PC-9 (cell line): ENCODE data around the gene GSTA1. TPM values are rescaled to one million over a fixed set of nuclear protein-coding genes. Genes with fewer than 3 reads are reported as not detected.
"Not testable (repeated sequence)": the region's sequence is repeated elsewhere in the genome, so short reads cannot be mapped to it uniquely, and the experiment has no call there.

Source experiments
- BruUV-seq: library from RNA; stranded (reverse); fragments of 400-500 nt; replicated peaks from 2 replicates; lab custom pipeline; 2021; lab: Mats Ljungman, UMichigan
- CTCF ChIA-PET: fragments of 300-600 bp; sonication (Branson Sonifier 250); formaldehyde crosslinking; loops from one replicate; lab custom pipeline; 2022; ENCODE audit warnings: antibody characterized with exemption; lab: Charles Lee
- POLR2A ChIA-PET: fragments of 300-600 bp; sonication (Branson Sonifier 250); formaldehyde crosslinking; loops from one replicate; lab custom pipeline; 2022; ENCODE audit warnings: antibody characterized with exemption; ENCODE audit not compliant: unreplicated experiment; lab: Charles Lee
- DNase-seq, 2 experiments: peaks; one replicate each; pipeline versions ENCODE4 v3.0.0 to v3.0.0-alpha.2; 2015 to 2022; ENCODE audit warnings: mixed read lengths in 1 of 2
- H2AFZ ChIP-seq: fragments of 200-600 bp; sonication (generic); 2 replicates; pipeline ENCODE4 v1.8.1; 2017; ENCODE audit warnings: antibody characterized with exemption
- H3F3A ChIP-seq: fragments of 200-600 bp; sonication (generic); 2 replicates; pipeline ENCODE4 v1.8.1; 2017; ENCODE audit warnings: antibody characterized with exemption, mild to moderate bottlenecking, low read depth; ENCODE audit not compliant: insufficient read depth
- H3K27ac ChIP-seq: fragments of 200-600 bp; sonication (generic); 2 replicates; pipeline ENCODE4 v1.6.1; 2016; ENCODE audit warnings: mixed run types
- H3K27me3 ChIP-seq: fragments of 200-600 bp; sonication (generic); 2 replicates; pipeline ENCODE4 v1.6.1; 2016; ENCODE audit warnings: low read depth, mixed run types; ENCODE audit not compliant: insufficient read depth
- H3K36me3 ChIP-seq: fragments of 200-600 bp; sonication (generic); 2 replicates; pipeline ENCODE4 v1.6.1; 2016; ENCODE audit warnings: low read depth, mixed run types
- H3K4me1 ChIP-seq: fragments of 200-600 bp; sonication (generic); replicated peaks from 2 replicates; pipeline ENCODE4 v1.6.1; 2016; ENCODE audit warnings: mixed run types; ENCODE audit not compliant: insufficient read depth
- H3K4me2 ChIP-seq: fragments of 200-600 bp; sonication (generic); 2 replicates; pipeline ENCODE4 v1.6.1; 2017; ENCODE audit warnings: mixed run types
- H3K4me3 ChIP-seq: fragments of 200-600 bp; sonication (generic); 2 replicates; pipeline ENCODE4 v1.6.1; 2016; ENCODE audit warnings: mixed run types
- H3K79me2 ChIP-seq: fragments of 200-600 bp; sonication (generic); 2 replicates; pipeline ENCODE4 v1.6.1; 2017; ENCODE audit warnings: low read depth, mixed run types
- H3K9me2 ChIP-seq: fragments of 200-600 bp; sonication (generic); 2 replicates; pipeline ENCODE4 v1.8.1; 2017; ENCODE audit warnings: mild to moderate bottlenecking; ENCODE audit not compliant: insufficient read depth
- H3K9me3 ChIP-seq: fragments of 200-600 bp; sonication (generic); 2 replicates; pipeline ENCODE4 v1.8.1; 2016; ENCODE audit warnings: low read depth; ENCODE audit not compliant: insufficient read depth
- H4K20me1 ChIP-seq: fragments of 200-600 bp; sonication (generic); 2 replicates; pipeline ENCODE4 v1.8.1; 2017; ENCODE audit not compliant: insufficient read depth
- CTCF ChIP-seq: fragments of 200-600 bp; sonication (generic); conservative IDR thresholded peaks from 2 replicates; pipeline ENCODE4 v1.6.1; 2017; ENCODE audit warnings: mixed run types, antibody characterized with exemption, mild to moderate bottlenecking, moderate library complexity
- EZH2 ChIP-seq: fragments of 200-600 bp; sonication (generic); IDR thresholded peaks from 2 replicates; pipeline ENCODE4 v1.8.0; 2017; ENCODE audit warnings: antibody characterized with exemption, low read depth
- intact Hi-C: fragments of 100-400 bp; cut with micrococcal nuclease; formaldehyde crosslinking; loops from one replicate; pipeline ENCODE4 v1.10.0; 2022; ENCODE audit not compliant: unreplicated experiment
- total RNA-seq: library from RNA; stranded (reverse); gene quantifications from 2 replicates; pipeline ENCODE4 v1.2.3, GENCODE V29; 2021

Gene GSTA1
- total RNA-seq, 1 experiment from 2014 or later: not detected

DNA sequence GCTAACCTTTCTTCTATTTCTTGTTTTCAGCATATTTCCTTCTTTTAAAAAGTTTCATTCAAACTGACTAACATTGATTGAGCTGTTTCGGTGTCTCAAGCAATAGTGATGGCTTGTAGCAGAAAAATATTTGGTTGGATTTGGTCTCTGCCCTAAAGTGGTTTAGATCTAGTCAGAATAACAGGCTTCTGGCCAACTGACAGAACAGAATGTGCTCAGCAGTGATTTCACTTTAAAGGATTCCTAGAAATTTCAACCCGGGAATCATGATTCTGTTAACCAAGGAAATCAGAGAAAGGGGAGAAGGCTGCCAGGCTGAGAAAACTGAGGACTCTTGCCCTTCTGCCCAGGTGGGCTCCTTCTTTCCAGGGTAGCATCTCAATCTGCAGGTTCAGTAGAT is 16.6 kb upstream of the GSTA1 start:
- no peak overlapping the region for H3K4me2 ChIP-seq
- no peaks in the 10 kb centered on the region for H3K27me3 ChIP-seq
- H3K4me1 ChIP-seq: no peaks in the 10 kb centered on the region
- H3K36me3 ChIP-seq: no peaks in the 10 kb centered on the region
- BruUV-seq: no TSS peak
- H3K9me2 ChIP-seq: no peaks in the 10 kb centered on the region
- DNase-seq: no peak
- H3K27ac ChIP-seq: no peak overlapping the region
- ChIA-PET CTCF (no interaction called here), POLR2A (no interaction called here)
- no peaks in the 10 kb centered on the region for H3F3A ChIP-seq
- no peaks in the 10 kb centered on the region; the same call in 1 of the 2 replicates for H3K9me3 ChIP-seq
- TF ChIP-seq CTCF (no peak), EZH2 (no peak)
- H2AFZ ChIP-seq: no peak overlapping the region
- H3K79me2 ChIP-seq: no peaks in the 10 kb centered on the region
- H4K20me1 ChIP-seq: no peaks in the 10 kb centered on the region
- no peak overlapping the region for H3K4me3 ChIP-seq
- intact Hi-C loops: no loop called here

DNA sequence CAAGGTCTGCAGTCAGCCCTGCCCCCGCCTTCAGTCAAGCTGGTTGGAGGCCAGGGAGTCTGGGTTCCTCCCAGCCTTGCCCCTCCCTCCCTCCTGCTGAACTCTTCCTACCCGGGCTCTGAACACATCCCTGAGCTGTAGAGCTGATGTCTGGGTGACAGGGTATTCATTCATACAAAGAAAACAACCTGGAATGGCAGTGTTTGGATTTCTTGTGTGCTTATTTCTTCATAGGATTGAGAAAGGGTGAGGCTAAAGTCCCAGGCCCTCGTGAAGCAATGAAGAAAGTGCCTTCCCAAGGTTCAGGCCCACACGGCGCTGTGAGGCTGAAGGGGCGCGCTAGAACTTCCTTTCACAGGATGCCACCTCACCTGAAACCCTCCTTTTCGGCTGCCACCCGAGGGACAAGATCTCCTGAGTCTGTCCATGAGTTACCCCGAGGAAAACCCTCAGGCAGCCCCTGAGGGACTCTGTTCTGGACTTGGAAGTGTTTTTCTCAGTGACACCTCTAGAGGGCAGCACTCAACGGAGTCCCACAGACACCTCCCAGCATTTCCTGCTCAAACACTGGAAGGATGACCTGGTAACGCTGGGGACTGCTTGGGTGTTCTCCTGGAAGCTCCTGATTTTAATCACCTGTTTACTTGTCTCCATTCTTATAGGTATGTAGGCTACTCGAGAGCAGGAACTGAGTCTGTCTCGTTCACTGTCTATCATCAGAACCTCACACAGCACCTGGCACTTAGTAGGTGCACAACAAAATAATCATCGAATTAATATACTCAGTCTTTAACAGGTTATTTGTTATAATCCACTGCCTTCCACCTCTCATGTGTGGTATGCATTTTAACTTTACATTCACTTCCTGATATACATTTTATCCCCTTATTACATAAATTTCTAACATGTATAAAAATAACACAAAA is 11.8 kb upstream of the GSTA1 start:
- no TSS peak for BruUV-seq
- Histone ChIP-seq H3K4me3 (no peak overlapping the region), H3K9me3 (no peaks in the 10 kb centered on the region; the same call in 1 of the 2 replicates), H4K20me1 (no peaks in the 10 kb centered on the region), H3K9me2 (no peaks in the 10 kb centered on the region), H3K4me2 (peak overlapping the region; percentile 7; the same call in 1 of the 2 replicates), H3K27me3 (no peaks in the 10 kb centered on the region), H3K36me3 (no peaks in the 10 kb centered on the region), H2AFZ (no peak overlapping the region), H3K27ac (no peak overlapping the region), H3K79me2 (no peaks in the 10 kb centered on the region), H3F3A (no peaks in the 10 kb centered on the region), H3K4me1 (no peaks in the 10 kb centered on the region)
- ChIA-PET POLR2A (no interaction called here), CTCF (interaction anchor here (0.6 kb wide), 1 partner anchor 408 kb away, joined by 4 read pairs; no protein-coding TSS in a partner anchor)
- TF ChIP-seq CTCF (peak; percentile 75), EZH2 (no peak)
- DNase-seq: peak; percentile 51 to 54
- intact Hi-C loops: loop anchor here (1.0 to 10.0 kb wide), 2 partner anchors 91 to 181 kb away; no protein-coding TSS in a partner anchor

- H3K4me1 ChIP-seq, H3K9me3 ChIP-seq, H3K79me2 ChIP-seq, H3K4me2 ChIP-seq, H4K20me1 ChIP-seq, H3K27ac ChIP-seq, H3K4me3 ChIP-seq, H3K27me3 ChIP-seq, H3F3A ChIP-seq, H2AFZ ChIP-seq, POLR2A ChIA-PET, H3K9me2 ChIP-seq, BruUV-seq, H3K36me3 ChIP-seq, DNase-seq: not testable (repeated sequence)
- intact Hi-C loops: loop anchor here (10.0 kb wide), 1 partner anchor 90 kb away; no protein-coding TSS in a partner anchor
- CTCF ChIA-PET: interaction anchor here (0.6 kb wide), 1 partner anchor 407 kb away, joined by 4 read pairs; no protein-coding TSS in a partner anchor
These were observed 10.9 kb upstream of the GSTA1 start for GRCh38 chr6:52814545-52814944.

DNA sequence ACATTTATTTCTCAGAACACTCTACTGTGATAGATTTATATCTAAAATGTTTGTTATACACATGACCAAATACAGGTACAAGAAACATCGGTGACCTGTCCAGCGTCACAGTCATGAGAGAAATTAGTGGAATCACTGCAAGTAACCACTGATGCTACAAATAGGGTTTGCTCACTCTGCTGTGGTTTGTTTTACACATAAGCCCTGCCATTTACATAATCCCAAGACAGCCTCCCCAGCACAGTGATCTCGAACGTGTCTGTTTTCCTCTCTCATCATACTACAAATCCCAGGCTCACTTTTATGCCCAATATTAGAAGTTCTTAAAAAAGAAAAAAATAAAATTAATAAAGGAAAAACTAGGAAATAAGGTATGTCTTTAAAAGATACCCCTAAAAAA is 6.2 kb upstream of the GSTA1 start:
- H2AFZ ChIP-seq, H3K27me3 ChIP-seq, DNase-seq, H3K9me2 ChIP-seq, H3K4me3 ChIP-seq, H3K79me2 ChIP-seq, H3K9me3 ChIP-seq, H3K4me2 ChIP-seq, H4K20me1 ChIP-seq, BruUV-seq, H3K36me3 ChIP-seq, H3K4me1 ChIP-seq, H3F3A ChIP-seq, H3K27ac ChIP-seq, CTCF ChIA-PET, POLR2A ChIA-PET: not testable (repeated sequence)
- intact Hi-C loops: loop anchor here (10.0 kb wide), 1 partner anchor 85 kb away; no protein-coding TSS in a partner anchor
